A673 (cell line): ENCODE measurements around the gene FBXO9. TPM values are rescaled to one million over a fixed set of nuclear protein-coding genes. Genes with fewer than 3 reads are reported as not detected.

ENCODE experiments used
- BruUV-seq: library from RNA; stranded (reverse); fragments of 400-500 nt; replicated peaks from 2 replicates; lab custom pipeline; 2021; lab: Mats Ljungman, UMichigan
- CTCF ChIA-PET: fragments of 300-600 bp; sonication (Branson Sonifier 250); formaldehyde crosslinking; loops from one replicate; lab custom pipeline; 2022; ENCODE audit warnings: antibody characterized with exemption; lab: Charles Lee
- POLR2A ChIA-PET: fragments of 300-600 bp; sonication (Branson Sonifier 250); formaldehyde crosslinking; loops from one replicate; lab custom pipeline; 2022; ENCODE audit warnings: antibody characterized with exemption; ENCODE audit not compliant: low non-redundant PET; lab: Charles Lee
- DNase-seq: peaks from one replicate; pipeline ENCODE4 v3.0.0-alpha.2; 2015; ENCODE audit warnings: low spot score
- H3K27ac ChIP-seq: fragments of 200-600 bp; sonication (generic); 2 replicates; pipeline ENCODE4 v1.5.1; 2016; ENCODE audit warnings: mixed run types, low read depth, mild to moderate bottlenecking, mixed read lengths, antibody characterized with exemption, low read length; ENCODE audit not compliant: poor library complexity, severe bottlenecking
- H3K27me3 ChIP-seq: fragments of 200-600 bp; sonication (generic); replicated peaks from 2 replicates; pipeline ENCODE4 v1.6.1; 2017; ENCODE audit warnings: mixed run types, low read depth, mild to moderate bottlenecking, mixed read lengths, antibody characterized with exemption, low read length; ENCODE audit not compliant: insufficient read depth, poor library complexity
- H3K36me3 ChIP-seq: fragments of 200-600 bp; sonication (generic); 2 replicates; pipeline ENCODE4 v1.6.1; 2016; ENCODE audit warnings: mixed run types, mild to moderate bottlenecking, mixed read lengths, antibody characterized with exemption, low read length; ENCODE audit not compliant: insufficient read depth, poor library complexity, severe bottlenecking
- H3K4me1 ChIP-seq: fragments of 200-600 bp; sonication (generic); 2 replicates; pipeline ENCODE4 v1.6.1; 2017; ENCODE audit warnings: mixed run types, mild to moderate bottlenecking, mixed read lengths, antibody characterized with exemption, low read length; ENCODE audit not compliant: insufficient read depth, poor library complexity, severe bottlenecking
- H3K4me3 ChIP-seq: fragments of 200-600 bp; sonication (generic); 2 replicates; pipeline ENCODE4 v1.5.1; 2016; ENCODE audit warnings: low read depth, mixed run types, mild to moderate bottlenecking, mixed read lengths, low read length; ENCODE audit not compliant: poor library complexity, severe bottlenecking
- H3K9me3 ChIP-seq: fragments of 200-600 bp; sonication (generic); 2 replicates; pipeline ENCODE4 v1.6.1; 2016; ENCODE audit warnings: mixed run types, low read depth, mild to moderate bottlenecking, mixed read lengths, antibody characterized with exemption, low read length; ENCODE audit not compliant: poor library complexity, severe bottlenecking
- CTCF ChIP-seq: fragments of 300-800, 200-600 bp; sonication (generic); conservative IDR thresholded peaks from 2 replicates; pipeline ENCODE4 v1.5.1; 2017; ENCODE audit warnings: low read depth, mild to moderate bottlenecking, antibody characterized with exemption, low read length, moderate library complexity, mixed read lengths
- EZH2 ChIP-seq: fragments of 200-600 bp; sonication (generic); IDR thresholded peaks from 2 replicates; pipeline ENCODE4 v1.6.1; 2017; ENCODE audit warnings: borderline replicate concordance, low read depth, mild to moderate bottlenecking, mixed read lengths, antibody characterized with exemption, low read length; ENCODE audit not compliant: poor library complexity, severe bottlenecking
- intact Hi-C: fragments of 100-400 bp; cut with micrococcal nuclease; formaldehyde crosslinking; loops from one replicate; pipeline ENCODE4 v1.10.0; 2022; ENCODE audit not compliant: unreplicated experiment
- total RNA-seq: library from RNA; stranded (reverse); gene quantifications from 2 replicates; pipeline ENCODE4 v1.2.3, GENCODE V29; 2021

The FBXO9 gene
- total RNA-seq, 1 experiment from 2014 or later: 76.7 TPM

- peaks cover 7% of the 10 kb centered on the region for H3K36me3 ChIP-seq
- DNase-seq: no peak
- POLR2A ChIA-PET: no interaction called here
These were observed 31.4 kb upstream of the FBXO9 start for GRCh38 chr6:53033764-53034163.

DNA sequence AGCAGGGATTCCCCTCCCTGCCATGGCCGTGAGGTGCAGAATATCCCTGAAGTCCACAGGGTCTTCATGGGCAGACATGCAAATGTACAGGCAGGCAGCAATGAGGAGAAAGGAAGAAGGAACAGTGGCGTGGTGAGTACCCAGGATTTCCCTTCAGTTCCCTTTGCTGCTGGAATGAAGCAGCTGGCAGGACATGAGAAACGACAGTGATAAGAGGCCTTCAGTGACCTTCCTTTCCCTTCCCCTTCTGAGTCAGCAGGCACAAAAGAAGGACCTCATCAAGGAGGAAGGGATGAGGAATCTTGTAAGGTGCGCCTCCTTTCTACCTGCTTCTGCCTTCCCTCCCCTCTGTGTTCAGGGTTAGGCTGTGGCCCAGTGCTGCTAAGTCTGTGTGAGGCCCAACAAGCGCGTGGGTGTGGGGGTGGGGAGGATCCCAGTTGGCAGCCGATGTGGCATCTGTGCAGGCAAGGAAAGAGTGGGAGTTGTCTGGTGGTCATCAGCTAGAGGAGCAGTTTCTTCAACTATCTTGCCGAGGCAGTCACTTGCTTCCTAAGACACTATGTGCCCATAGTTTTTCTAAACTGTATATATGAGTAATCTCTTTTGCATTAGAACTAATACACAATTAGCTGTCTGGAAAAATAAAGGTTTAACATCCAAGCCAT is 29.5 kb upstream of the FBXO9 start:
- H3K36me3 ChIP-seq: peaks cover 7% of the 10 kb centered on the region
- no peaks in the 10 kb centered on the region for H3K9me3 ChIP-seq
- intact Hi-C loops: no loop called here
- no TSS peak for BruUV-seq
- H3K4me3 ChIP-seq: no peak overlapping the region
- no peak for DNase-seq
- ChIA-PET CTCF (no interaction called here), POLR2A (no interaction called here)
- TF ChIP-seq EZH2 (no peak), CTCF (no peak)
- no peaks in the 10 kb centered on the region for H3K4me1 ChIP-seq
- no peak overlapping the region for H3K27ac ChIP-seq
- H3K27me3 ChIP-seq: no peaks in the 10 kb centered on the region

More at GRCh38 chr6:53033764-53034163, 31.4 kb upstream of the FBXO9 start:
- Histone ChIP-seq H3K4me1 (no peaks in the 10 kb centered on the region), H3K9me3 (no peaks in the 10 kb centered on the region), H3K27ac (no peak overlapping the region), H3K4me3 (no peak overlapping the region), H3K27me3 (no peaks in the 10 kb centered on the region)
- CTCF ChIA-PET: no interaction called here
- no peak for TF ChIP-seq EZH2
- no peak for TF ChIP-seq CTCF
- BruUV-seq: no TSS peak
- intact Hi-C loops: no loop called here

GRCh38 chr6:53038141-53038540 is 27.1 kb upstream of the FBXO9 start:
- TF ChIP-seq CTCF: no peak
- no peak for TF ChIP-seq EZH2
- Histone ChIP-seq H3K9me3 (no peaks in the 10 kb centered on the region), H3K36me3 (no peaks in the 10 kb centered on the region), H3K27ac (no peak overlapping the region), H3K4me1 (peaks cover 9% of the 10 kb centered on the region), H3K27me3 (no peaks in the 10 kb centered on the region), H3K4me3 (no peak overlapping the region)
- POLR2A ChIA-PET: no interaction called here
- CTCF ChIA-PET: no interaction called here
- no TSS peak for BruUV-seq
- intact Hi-C loops: no loop called here
- no peak for DNase-seq
